HCT116 (cell line): ENCODE data around the gene PLGLB1. TPM values are rescaled to one million over a fixed set of nuclear protein-coding genes. Genes with fewer than 3 reads are reported as not detected.
A peak's percentile ranks its signal among the peaks of the same experiment; 100 is the strongest.
"Not testable (repeated sequence)": the region's sequence is repeated elsewhere in the genome, so short reads cannot be mapped to it uniquely, and the experiment has no call there.

Source experiments
- ATAC-seq: fragments of 200-7000 bp; cut with Tn5 transposase; 2 replicates; pipeline ENCODE4 v1.9.1; 2020; ENCODE audit warnings: mild to moderate bottlenecking, moderate library complexity
- Bru-seq: library from RNA; stranded (reverse); fragments of 400-500 nt; gene quantifications from one replicate; lab custom pipeline; 2021; lab: Mats Ljungman, UMichigan
- BruChase-seq, 2 experiments: library from RNA; stranded (reverse); fragments of 400-500 nt; gene quantifications; one replicate each; lab custom pipeline; 2021; lab: Mats Ljungman, UMichigan
- BruUV-seq: library from RNA; stranded (reverse); fragments of 400-500 nt; replicated peaks from 2 replicates; lab custom pipeline; 2021; lab: Mats Ljungman, UMichigan
- CTCF ChIA-PET: fragments of 300-600 bp; sonication (Branson Sonifier 250); formaldehyde crosslinking; loops from one replicate; lab custom pipeline; 2021; ENCODE audit warnings: antibody characterized with exemption; lab: Charles Lee
- POLR2A ChIA-PET: fragments of 300-600, 350-600 bp; sonication (Branson Sonifier 250); formaldehyde crosslinking; loops from one replicate; lab custom pipeline; 2021; ENCODE audit warnings: antibody characterized with exemption; lab: Charles Lee
- RAD21 ChIA-PET, 2 experiments: fragments of 300-600 bp; sonication (Branson Sonifier 250); formaldehyde crosslinking; loops; one replicate each; lab custom pipeline; 2023; ENCODE audit warnings: low total read pairs in 2 of 2; ENCODE audit not compliant: uncharacterized antibody in 2 of 2, unreplicated experiment in 2 of 2, low non-redundant PET in 1 of 2; lab: Charles Lee
- DNase-seq: peaks from one replicate; pipeline ENCODE4 v3.0.0-alpha.2; 2010; ENCODE audit warnings: low read depth, low spot score
- H2AFZ ChIP-seq: fragments of 200-600 bp; shearing (Covaris generic), sonication (generic); 2 replicates; pipeline ENCODE4 v1.6.1; 2017; ENCODE audit warnings: low read depth, mixed run types, mixed read lengths, antibody characterized with exemption, low read length; ENCODE audit not compliant: poor library complexity, severe bottlenecking
- H3K27ac ChIP-seq: 2 replicates; pipeline ENCODE4 v1.5.1; 2012; ENCODE audit warnings: low read depth, low read length
- H3K27me3 ChIP-seq: fragments of 200-600 bp; sonication (generic); 2 replicates; pipeline ENCODE4 v1.6.1; 2016; ENCODE audit warnings: mixed run types, low read length, mixed read lengths; ENCODE audit not compliant: insufficient read depth
- H3K36me3 ChIP-seq, 2 experiments: fragments of 200-500 bp in 1 of 2; fragments of 200-600 bp in 1 of 2; sonication (Bioruptor generic) in 1 of 2; sonication (generic) in 1 of 2; 2 replicates each; pipeline versions ENCODE4 v1.5.1 to v1.6.1; 2014 to 2016; ENCODE audit warnings: low read length in 2 of 2, inconsistent platforms in 1 of 2, mixed read lengths in 1 of 2, mixed run types in 1 of 2; ENCODE audit not compliant: insufficient read depth in 2 of 2, control insufficient read depth in 1 of 2
- H3K4me1 ChIP-seq, 2 experiments: fragments of 200-600 bp in 1 of 2; sonication (generic) in 1 of 2; 2 replicates each; pipeline versions ENCODE4 v1.5.1 to v1.6.1; 2012 to 2017; ENCODE audit warnings: low read length in 2 of 2, inconsistent platforms in 1 of 2, mild to moderate bottlenecking in 1 of 2, mixed read lengths in 1 of 2, mixed run types in 1 of 2, moderate library complexity in 1 of 2; ENCODE audit not compliant: insufficient read depth in 2 of 2, control insufficient read depth in 1 of 2
- H3K4me2 ChIP-seq: fragments of 200-600 bp; sonication (generic); 2 replicates; pipeline ENCODE4 v1.6.1; 2017; ENCODE audit warnings: mixed run types, low read length, mixed read lengths
- H3K4me3 ChIP-seq, 2 experiments: fragments of 200-600 bp in 1 of 2; sonication (generic) in 1 of 2; replicated peaks in 1 of 2; 2 replicates each; pipeline ENCODE4 v1.5.1; 2011 to 2016; ENCODE audit warnings: low read length in 2 of 2, control low read depth in 1 of 2, low read depth in 1 of 2, mild to moderate bottlenecking in 1 of 2, mixed read lengths in 1 of 2, mixed run types in 1 of 2
- H3K79me2 ChIP-seq: fragments of 200-600 bp; sonication (generic); 2 replicates; pipeline ENCODE4 v1.6.1; 2017; ENCODE audit warnings: mild to moderate bottlenecking, mixed run types, low read length, moderate library complexity, mixed read lengths; ENCODE audit not compliant: insufficient read depth
- H3K9ac ChIP-seq: fragments of 200-600 bp; sonication (generic); 2 replicates; pipeline ENCODE4 v1.6.1; 2016; ENCODE audit warnings: low read length, mixed read lengths
- H3K9me2 ChIP-seq: fragments of 200-600 bp; sonication (generic), shearing (Covaris generic); 2 replicates; pipeline ENCODE4 v1.6.1; 2017; ENCODE audit warnings: mixed run types, mild to moderate bottlenecking, moderate library complexity; ENCODE audit not compliant: insufficient read depth
- H3K9me3 ChIP-seq, 2 experiments: fragments of 200-500 bp in 1 of 2; fragments of 200-600 bp in 1 of 2; sonication (Bioruptor generic) in 1 of 2; sonication (generic) in 1 of 2; 2 replicates each; pipeline ENCODE4 v1.6.1; 2014 to 2017; ENCODE audit warnings: low read length in 2 of 2, mixed read lengths in 2 of 2, inconsistent platforms in 1 of 2, low read depth in 1 of 2, mild to moderate bottlenecking in 1 of 2, mixed run types in 1 of 2, moderate library complexity in 1 of 2; ENCODE audit not compliant: control insufficient read depth in 1 of 2, insufficient read depth in 1 of 2
- H4K20me1 ChIP-seq: fragments of 200-600 bp; sonication (generic), shearing (Covaris generic); 2 replicates; pipeline ENCODE4 v1.6.1; 2017; ENCODE audit warnings: mixed run types, mild to moderate bottlenecking, moderate library complexity; ENCODE audit not compliant: insufficient read depth
- intact Hi-C: fragments of 100-400 bp; cut with micrococcal nuclease; formaldehyde crosslinking; loops from 2 replicates; pipeline ENCODE4 v1.10.0; 2022
- long read RNA-seq: library from polyadenylated mRNA; unstranded; transcript quantifications from one replicate; pipeline ENCODE4 v2.0.0, GENCODE V29; 2021; ENCODE audit not compliant: unreplicated experiment
- polyA plus RNA-seq: library from polyadenylated mRNA; unstranded; fragments of >200 nt; gene quantifications from 2 replicates; pipeline ENCODE4 v1.2.1, GENCODE V29; 2012; ENCODE audit warnings: missing spikeins
- total RNA-seq: library from RNA; stranded (reverse); gene quantifications from one replicate; pipeline ENCODE4 v1.2.1, GENCODE V29; 2021; ENCODE audit not compliant: unreplicated experiment

Gene PLGLB1
- total RNA-seq (1.3 TPM), Bru-seq, nascent RNA (percentile 32 among the genes with signal in this experiment), BruChase-seq, experiment 1, labeled RNA remaining after a 6-hour chase (percentile 35 among the genes with signal in this experiment), BruChase-seq, experiment 2, labeled RNA remaining after a 2-hour chase (percentile 49 among the genes with signal in this experiment)
- 0.30 and 0.32 TPM in 2 replicates for polyA plus RNA-seq
- long read RNA-seq = 0 reads

- H3K36me3 ChIP-seq, H3K9me3 ChIP-seq, BruUV-seq, DNase-seq, POLR2A ChIA-PET, RAD21 ChIA-PET, H3K4me1 ChIP-seq, H3K9me2 ChIP-seq, H4K20me1 ChIP-seq, H3K27me3 ChIP-seq, H3K4me2 ChIP-seq, H3K9ac ChIP-seq, H3K27ac ChIP-seq, ATAC-seq, intact Hi-C loops, H3K4me3 ChIP-seq, CTCF ChIA-PET, H3K79me2 ChIP-seq, H2AFZ ChIP-seq: not testable (repeated sequence)
Measured at GRCh38 chr2:87021744-87022143, at the start of gene PLGLB1. TSS of gene PLGLB1 (minus strand) at chr2:87021844. CDS start at chr2:87021783, 61 bp downstream.

DNA sequence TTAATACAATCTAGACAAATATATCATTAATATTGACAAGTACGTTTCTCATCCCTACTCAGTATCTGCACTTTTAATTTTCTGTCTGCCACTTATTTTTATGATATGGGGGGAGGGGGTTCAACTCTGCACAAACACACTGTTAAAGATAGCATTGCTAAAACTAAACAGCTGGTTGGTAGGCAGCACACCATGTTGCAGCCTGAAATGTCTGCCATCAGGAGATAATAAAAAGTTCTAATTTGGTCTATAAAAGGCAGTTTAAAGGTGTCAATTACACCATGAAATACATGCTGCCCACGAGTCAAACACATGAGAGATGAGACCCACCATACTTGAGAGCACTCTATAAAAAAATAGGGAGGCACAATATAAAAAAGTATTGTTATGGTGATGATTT is 42.7 kb upstream of the PLGLB1 start:
- H4K20me1 ChIP-seq, CTCF ChIA-PET, H3K9me2 ChIP-seq, ATAC-seq, POLR2A ChIA-PET, H3K27me3 ChIP-seq, H3K36me3 ChIP-seq, H3K4me1 ChIP-seq, intact Hi-C loops, H3K79me2 ChIP-seq, H3K9me3 ChIP-seq, H3K27ac ChIP-seq, H3K9ac ChIP-seq, DNase-seq, H2AFZ ChIP-seq, BruUV-seq, H3K4me3 ChIP-seq, H3K4me2 ChIP-seq, RAD21 ChIA-PET: not testable (repeated sequence)

DNA sequence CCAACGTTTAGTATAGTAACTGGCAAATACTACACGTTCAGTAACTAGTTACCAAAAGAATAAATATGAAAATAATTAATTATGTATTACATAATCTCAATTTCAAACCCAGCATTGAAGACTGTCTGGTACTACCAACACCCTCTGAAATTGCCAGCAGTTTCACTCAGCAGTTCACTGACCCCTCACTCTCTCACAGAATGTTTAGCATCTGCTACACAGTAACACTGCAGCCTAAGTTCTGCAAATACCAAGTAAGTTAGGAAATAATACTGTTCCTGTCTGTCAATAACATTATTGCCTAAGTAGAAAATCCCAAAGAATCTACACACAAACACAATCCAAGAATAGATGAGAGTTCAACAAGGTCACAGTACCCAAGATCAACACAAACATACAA is 41.8 kb upstream of the PLGLB1 start:
- H3K27ac ChIP-seq, intact Hi-C loops, H3K9me3 ChIP-seq, ATAC-seq, H3K9ac ChIP-seq, POLR2A ChIA-PET, H3K4me2 ChIP-seq, H3K4me1 ChIP-seq, H3K4me3 ChIP-seq, H4K20me1 ChIP-seq, DNase-seq, CTCF ChIA-PET, H2AFZ ChIP-seq, H3K36me3 ChIP-seq, H3K79me2 ChIP-seq, H3K9me2 ChIP-seq, BruUV-seq, H3K27me3 ChIP-seq, RAD21 ChIA-PET: not testable (repeated sequence)

DNA sequence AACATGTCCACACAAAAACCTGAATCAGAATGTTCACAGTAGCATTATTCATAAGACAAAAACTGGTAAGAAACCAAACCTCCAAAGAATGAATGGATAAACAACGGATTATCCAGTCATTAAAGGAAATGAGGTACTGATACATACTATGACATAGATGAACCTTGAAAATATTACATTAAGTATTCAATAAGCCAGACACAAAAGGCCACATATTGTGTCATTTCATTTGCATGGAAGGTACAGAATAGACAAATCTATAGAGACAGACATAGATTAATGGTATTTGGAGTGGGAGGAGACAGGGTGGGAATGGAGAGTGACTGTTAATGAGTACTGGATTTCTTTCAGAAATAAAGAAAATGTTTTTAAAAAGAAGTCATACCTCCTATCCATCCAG is 39.9 kb upstream of the PLGLB1 start:
- H3K4me3 ChIP-seq, H3K9me3 ChIP-seq, ATAC-seq, intact Hi-C loops, POLR2A ChIA-PET, H3K27ac ChIP-seq, DNase-seq, CTCF ChIA-PET, RAD21 ChIA-PET, H3K27me3 ChIP-seq, H3K4me2 ChIP-seq, H4K20me1 ChIP-seq, H3K36me3 ChIP-seq, H3K9me2 ChIP-seq, H3K79me2 ChIP-seq, H3K9ac ChIP-seq, BruUV-seq, H3K4me1 ChIP-seq, H2AFZ ChIP-seq: not testable (repeated sequence)
